D721Med (cell line): ENCODE results near the gene RNF144B.

Experiments
- DNase-seq: peaks from one replicate; pipeline ENCODE4 v3.0.0; 2011; ENCODE audit warnings: low spot score; ENCODE audit not compliant: insufficient read length
- FAIRE-seq: peaks from 2 replicates; lab custom pipeline; 2011; peaks lifted over from hg19 to GRCh38; lab: Jason Lieb, UNC
- CTCF ChIP-seq: IDR thresholded peaks from 2 replicates; pipeline ENCODE4 v1.5.1; 2012; ENCODE audit warnings: mild to moderate bottlenecking, control low read depth; ENCODE audit not compliant: insufficient read depth; ENCODE audit errors: missing control alignments

The RNF144B gene

GRCh38 chr6:18478610-18479009, 91.5 kb downstream of the RNF144B start:
- FAIRE-seq, result no peak
- no peak for DNase-seq
- no peak for TF ChIP-seq CTCF

GRCh38 chr6:18481870-18482269, 94.7 kb downstream of the RNF144B start:
- no peak for TF ChIP-seq CTCF
- FAIRE-seq (no peak), DNase-seq (no peak)

- DNase-seq (no peak), FAIRE-seq (no peak)
- TF ChIP-seq CTCF, result no peak
These were observed 98.7 kb downstream of the RNF144B start for GRCh38 chr6:18485660-18486435.

GRCh38 chr6:18488004-18488403, 100.9 kb downstream of the RNF144B start:
- FAIRE-seq (no peak), DNase-seq (no peak)
- TF ChIP-seq CTCF, result no peak

GRCh38 chr6:18488526-18489270, 101.5 kb downstream of the RNF144B start:
- DNase-seq (no peak), FAIRE-seq (no peak)
- no peak for TF ChIP-seq CTCF

- no peak for TF ChIP-seq CTCF
- FAIRE-seq (no peak), DNase-seq (no peak)
These were observed 102.2 kb downstream of the RNF144B start for GRCh38 chr6:18489335-18489734.
